Renal pelvis (tissue), 4 donors: ENCODE results near the gene TNS1. TPM values are rescaled to one million over a fixed set of nuclear protein-coding genes. Genes with fewer than 3 reads are reported as not detected.

Experiments used
- DNase-seq: peaks from one replicate; pipeline ENCODE4 v3.0.0-alpha.2; 2013
- polyA plus RNA-seq, 3 donors: library from polyadenylated mRNA; unstranded; fragments of 120-200 nt; gene quantifications; one replicate each; pipeline ENCODE4 v1.2.1, GENCODE V29; 2013; ENCODE audit not compliant: insufficient read length in 3 of 3

The TNS1 gene
- polyA plus RNA-seq, 3 donors: 56.6 to 75.9 (median 67.8) TPM

GRCh38 chr2:217981084-217981730 is 21.6 kb downstream of the TNS1 start:
- DNase-seq: no peak

DNA sequence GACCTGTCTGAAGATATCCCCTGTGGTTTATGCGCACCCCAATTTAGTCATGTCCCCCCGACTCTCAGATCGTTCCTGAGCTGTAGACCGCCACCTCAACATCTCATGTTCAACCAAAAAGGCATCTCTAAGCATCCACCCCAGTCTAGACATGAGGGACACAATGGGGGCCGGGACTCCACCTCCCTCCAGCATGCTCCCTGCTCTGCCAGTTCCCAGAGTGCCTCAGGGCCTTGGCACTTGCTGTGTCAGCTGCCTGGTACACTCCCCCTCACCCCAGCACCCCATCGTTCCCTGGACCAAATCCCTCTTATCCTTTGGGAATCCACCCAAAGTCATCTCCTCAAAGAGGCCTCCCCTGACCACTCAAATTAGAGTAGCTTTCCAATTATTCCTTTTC is 22.2 kb downstream of the TNS1 start:
- no peak for DNase-seq

DNA sequence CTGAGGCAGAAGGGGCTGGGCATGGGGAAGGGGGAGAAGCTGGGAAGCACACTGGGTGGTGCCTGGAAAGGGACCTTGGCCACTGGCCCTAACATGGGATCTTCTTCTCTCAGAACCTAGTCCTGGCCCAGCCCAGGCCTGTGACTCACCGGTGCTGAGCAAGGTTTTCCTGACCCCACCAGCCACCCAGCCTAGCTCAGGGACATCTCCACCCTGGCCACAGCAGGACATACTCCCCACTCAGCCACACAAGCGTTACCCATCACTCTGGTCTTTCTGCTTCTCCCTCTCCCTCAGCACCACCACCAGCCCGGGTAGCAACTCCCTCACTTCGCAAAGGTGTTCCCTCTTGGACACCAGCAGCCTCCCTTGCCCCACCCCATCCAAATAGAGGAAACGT is 22.8 kb downstream of the TNS1 start:
- no peak for DNase-seq

DNA sequence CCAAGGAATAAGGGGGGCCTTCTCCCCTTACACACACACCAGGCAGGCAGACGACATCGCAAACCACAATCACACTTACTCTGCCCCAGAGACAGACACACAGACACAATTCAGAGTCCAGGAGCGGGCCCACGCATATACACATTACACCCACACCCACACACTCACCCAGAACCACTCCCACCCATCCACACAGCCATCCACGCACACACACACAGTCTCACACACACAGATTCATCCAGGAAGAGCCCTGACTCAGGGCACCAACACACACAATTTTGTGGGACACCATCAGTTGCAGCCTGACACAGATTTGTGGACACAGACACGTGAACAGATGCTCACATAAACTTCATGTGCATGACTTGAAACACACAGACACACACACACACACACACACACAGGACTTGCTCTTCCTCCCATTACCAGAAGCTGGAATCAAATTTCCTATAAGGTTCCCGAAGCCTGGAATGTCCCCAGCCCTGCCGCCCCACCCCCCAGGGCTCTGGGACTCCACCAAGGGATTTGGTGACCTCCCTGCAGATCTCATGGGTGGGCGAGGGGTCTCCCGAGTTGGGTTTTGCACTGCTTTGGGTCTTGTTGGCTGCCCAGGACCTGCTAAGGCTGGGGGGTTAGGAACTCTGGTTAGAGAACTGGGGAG is 23.5 kb downstream of the TNS1 start:
- DNase-seq: peak; percentile 80

- DNase-seq: peak; percentile 58
These were observed 24.2 kb downstream of the TNS1 start for GRCh38 chr2:217978536-217979150.

GRCh38 chr2:217977840-217978535 is 24.8 kb downstream of the TNS1 start:
- no peak for DNase-seq

- DNase-seq: no peak
These were observed 26.5 kb downstream of the TNS1 start for GRCh38 chr2:217976301-217976700.

DNA sequence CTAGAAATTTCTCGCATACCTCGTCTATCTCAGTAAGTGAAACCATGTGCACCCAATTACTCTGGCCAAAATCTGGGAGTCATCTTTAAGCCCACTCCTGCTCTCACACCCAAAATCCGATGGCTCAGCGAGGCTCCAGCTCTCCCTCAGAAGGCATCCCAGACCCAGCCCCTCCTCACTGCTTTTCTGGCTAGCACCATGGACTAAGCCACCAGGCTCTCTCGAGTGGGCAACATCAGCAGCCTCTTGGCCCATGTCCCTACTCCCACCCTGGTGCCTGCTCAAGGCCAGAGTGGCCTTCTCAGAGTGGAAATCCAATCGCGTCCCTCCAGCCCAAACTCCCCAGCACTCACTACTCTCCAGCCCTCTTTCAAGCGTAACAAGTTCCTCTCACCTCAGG is 27.2 kb downstream of the TNS1 start:
- no peak for DNase-seq

DNA sequence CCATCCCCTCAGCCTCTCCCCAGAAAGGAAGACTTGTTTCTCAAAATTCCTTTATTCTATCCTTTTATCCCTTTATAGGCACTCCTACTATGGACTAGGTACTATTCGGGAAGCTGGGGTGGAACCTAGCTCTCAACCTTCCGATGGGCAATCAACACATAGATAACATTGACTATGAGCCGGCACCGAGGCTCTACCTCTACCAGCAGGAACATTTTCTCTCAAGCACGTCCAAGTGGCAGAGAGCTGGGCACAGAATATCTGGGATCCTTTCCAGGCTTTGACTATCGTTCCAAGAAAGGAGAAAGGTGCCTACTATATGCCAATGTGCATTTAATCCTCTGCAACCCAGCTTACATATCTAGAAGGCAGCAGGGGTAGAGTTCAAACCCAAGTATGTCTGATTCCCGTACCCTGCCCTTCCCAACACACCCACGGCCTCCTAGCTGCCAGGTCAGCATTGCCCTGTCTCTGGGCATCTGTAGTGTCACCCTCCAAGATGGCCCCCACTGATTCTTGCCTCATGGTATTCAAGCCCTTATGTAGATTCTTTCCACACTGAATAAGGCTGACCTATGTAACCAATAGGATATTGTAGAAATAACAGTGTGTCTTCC is 28.3 kb downstream of the TNS1 start:
- DNase-seq: no peak

- no peak for DNase-seq
These were observed 29.6 kb downstream of the TNS1 start for GRCh38 chr2:217973008-217973787.

DNA sequence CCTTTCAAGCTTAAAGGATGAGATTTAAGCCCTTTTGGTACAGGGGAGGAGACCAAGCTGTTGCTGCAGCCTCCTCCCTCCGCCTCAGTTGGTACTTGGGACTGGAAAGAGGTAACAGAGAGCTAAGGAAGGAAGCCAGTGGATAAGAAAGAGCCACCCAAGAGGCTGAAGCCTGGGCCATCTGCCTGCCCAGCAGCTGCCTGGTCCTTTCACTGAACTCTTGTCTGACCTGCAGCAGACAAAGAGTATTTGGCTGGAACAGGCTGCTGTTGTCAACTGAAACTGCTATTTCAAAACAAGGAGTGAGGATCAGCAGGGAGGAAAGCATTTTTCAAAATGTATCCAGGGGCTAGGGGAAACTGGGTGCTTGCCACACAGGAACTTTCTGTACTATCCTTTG is 30.3 kb downstream of the TNS1 start:
- no peak for DNase-seq

DNA sequence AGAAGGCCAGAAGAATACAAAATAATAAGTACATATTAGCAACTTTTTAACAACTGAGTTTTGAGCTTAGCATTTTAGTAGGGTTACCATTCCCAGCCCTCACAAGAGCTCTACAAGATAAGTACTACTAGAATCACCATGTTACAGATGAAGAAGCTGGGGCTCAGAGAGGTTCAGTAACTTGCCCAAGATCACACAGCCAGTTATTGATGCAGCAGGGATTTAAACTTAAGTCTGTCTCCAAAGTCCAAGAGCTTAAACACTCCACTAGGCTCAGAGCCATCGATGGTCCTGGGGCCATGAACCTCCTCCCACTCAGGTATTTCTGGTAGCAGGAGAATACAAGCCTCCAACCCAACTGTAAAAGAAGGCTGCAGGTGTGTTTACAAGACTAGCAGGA is 30.8 kb downstream of the TNS1 start:
- DNase-seq: no peak

DNA sequence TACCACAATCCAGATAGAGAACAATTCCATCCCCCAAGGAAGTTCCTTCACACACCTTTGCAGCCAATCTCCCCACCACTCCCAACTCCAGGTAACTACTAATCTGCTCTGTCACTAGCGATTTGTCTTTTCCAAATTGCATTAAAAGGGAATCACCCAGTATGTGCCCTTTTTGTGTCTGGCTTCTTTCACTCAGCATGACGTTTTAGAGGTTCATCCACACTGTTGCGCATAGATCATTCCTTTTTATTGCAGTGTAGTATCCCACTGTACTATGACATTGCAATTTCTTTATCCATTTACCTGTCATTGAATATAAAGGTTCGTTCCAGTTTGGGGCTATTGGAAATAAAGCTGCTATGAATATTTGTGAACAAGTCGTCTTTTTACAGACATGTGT is 31.6 kb downstream of the TNS1 start:
- DNase-seq: no peak

GRCh38 chr2:217970206-217970605 is 32.6 kb downstream of the TNS1 start:
- no peak for DNase-seq

- no peak for DNase-seq
These were observed 33.2 kb downstream of the TNS1 start for GRCh38 chr2:217969588-217969987.

DNA sequence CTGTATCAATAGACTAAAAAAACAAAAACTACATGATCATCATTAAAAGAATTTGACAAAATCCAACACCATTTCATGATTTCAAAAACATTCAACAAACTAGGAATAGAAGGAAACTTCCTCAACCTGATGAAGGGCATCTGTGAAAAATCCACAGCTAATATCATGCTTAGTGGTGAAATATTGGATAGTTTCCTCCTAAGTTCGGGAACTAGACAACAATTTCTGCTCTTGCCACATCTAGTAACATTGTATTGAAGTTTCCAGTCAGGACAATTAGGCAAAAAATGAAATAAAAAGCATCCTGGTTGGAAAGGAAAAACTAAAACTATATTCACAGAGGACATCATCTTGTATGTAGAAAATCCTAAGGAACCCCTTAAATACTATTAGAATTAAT is 34.8 kb downstream of the TNS1 start:
- DNase-seq: no peak

GRCh38 chr2:217966423-217967070 is 36.2 kb downstream of the TNS1 start:
- DNase-seq: no peak

GRCh38 chr2:217964275-217965161 is 38.3 kb downstream of the TNS1 start:
- peak; percentile 28 for DNase-seq

DNA sequence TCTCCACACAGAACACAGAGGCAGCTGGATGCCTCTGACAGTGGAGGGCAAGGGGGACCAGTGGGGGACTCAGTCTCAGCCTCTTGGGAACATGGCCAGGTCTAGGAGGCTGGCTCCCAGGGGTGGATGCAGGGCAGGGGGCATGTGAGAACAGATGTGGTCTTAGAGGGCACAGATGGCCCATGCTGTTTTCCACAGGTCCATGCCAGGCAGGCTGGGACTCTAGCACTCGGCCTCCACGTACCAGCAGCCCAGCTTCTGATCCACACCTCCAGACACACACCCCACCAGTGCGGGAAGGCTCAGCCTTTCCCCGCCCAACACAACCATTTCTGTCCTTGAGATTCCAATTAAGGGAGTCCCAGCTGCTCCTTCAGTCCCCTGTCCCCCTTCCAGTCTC is 42.4 kb downstream of the TNS1 start:
- DNase-seq: no peak

DNA sequence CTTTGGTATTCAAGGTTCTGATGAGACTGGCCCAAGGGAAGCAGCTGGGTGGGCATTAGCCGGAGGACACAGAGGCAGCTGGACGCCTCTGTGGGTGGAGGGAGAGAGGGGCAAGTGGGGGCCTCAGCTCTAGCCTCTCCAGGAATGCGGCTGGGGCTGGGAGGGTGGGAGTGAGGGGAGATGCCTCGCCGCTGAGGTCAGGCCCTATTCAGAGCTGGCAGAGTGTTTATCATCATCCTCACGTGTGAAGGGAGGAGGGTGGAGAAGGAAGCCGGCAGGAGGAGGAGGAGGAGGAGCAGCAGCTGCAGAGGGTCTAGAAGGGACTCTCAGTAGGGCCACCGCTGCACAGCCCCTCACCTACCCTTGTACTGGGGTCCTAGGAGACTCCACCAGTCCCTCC is 43.1 kb downstream of the TNS1 start:
- DNase-seq: no peak
